Measurements from ENCODE around the gene PTPRS. TPM values are rescaled to one million over a fixed set of nuclear protein-coding genes. Genes with fewer than 3 reads are reported as not detected.

The PTPRS gene
- total and polyA plus RNA-seq, 2 donors (not counting 3 experiments of a cell fraction or from before 2014, with no cell fraction given): 10.1 to 16.1 TPM

- no TSS peak for BruUV-seq (replicated peaks)
- Histone ChIP-seq H3K4me1 (ENCODE audit: control insufficient read depth, extremely low read depth, insufficient read depth, low read length) (no peaks in the 10 kb centered on the region), H4K20me1 (replicated peaks; ENCODE audit: control insufficient read depth, extremely low read depth, insufficient read depth, low read length) (no peaks in the 10 kb centered on the region), H2AFZ (ENCODE audit: low read depth, low read length) (no peak overlapping the region), H3K4me3 (replicated peaks in 1 of 3; ENCODE audit: insufficient read depth in 1 of 3, low read depth in 1 of 3, low read length in 3 of 3) (no peak overlapping the region), H3K79me2 (ENCODE audit: control insufficient read depth, insufficient read depth, low read length) (no peaks in the 10 kb centered on the region), H3K4me2 (ENCODE audit: insufficient read depth, low read length) (no peak overlapping the region), H3K9me3 (replicated peaks; ENCODE audit: control insufficient read depth, insufficient read depth, low read length) (no peaks in the 10 kb centered on the region), H3K36me3 (ENCODE audit: control insufficient read depth in 2 of 2, extremely low read depth in 1 of 2, insufficient read depth in 2 of 2, low read length in 2 of 2) (no peaks in the 10 kb centered on the region), H3K27me3 (ENCODE audit: control insufficient read depth in 2 of 2, insufficient read depth in 2 of 2, low read length in 2 of 2) (no peaks in the 10 kb centered on the region), H3K9ac (replicated peaks; ENCODE audit: extremely low read depth, insufficient read depth, low read length) (no peak overlapping the region), H3K27ac (ENCODE audit: insufficient read depth, low read depth, low read length) (no peak overlapping the region), H3K9me1 (replicated peaks; ENCODE audit: control insufficient read depth, extremely low read depth, insufficient read depth, low read length) (no peaks in the 10 kb centered on the region)
- CTCF ChIA-PET: no interaction called here
- no peak for DNase-seq (ENCODE audit: low read depth, low spot score)
- POLR2A ChIA-PET: no interaction called here
- intact Hi-C loops (cut with micrococcal nuclease) (no loop called here), dilution Hi-C loops (cut with MboI; ENCODE audit: extremely low pct_ligation_motif_present, low sequenced_read_pairs) (no loop called here)
- no peak for TF ChIP-seq GATA2 (IDR thresholded peaks at IDR 0.05; ENCODE audit: insufficient read depth, insufficient read length, low read depth, low read length)
- TF ChIP-seq EZH2 (IDR thresholded peaks at IDR 0.05; ENCODE audit: borderline replicate concordance, low read depth, low read length, severe bottlenecking): no peak
- TF ChIP-seq MAX (IDR thresholded peaks at IDR 0.05; ENCODE audit: insufficient read depth, insufficient read length): no peak
- TF ChIP-seq MYC (IDR thresholded peaks at IDR 0.05; ENCODE audit: low read depth, low read length): no peak
- TF ChIP-seq CTCF (IDR thresholded peaks at IDR 0.05; ENCODE audit: extremely low read depth in 1 of 2, insufficient read depth in 1 of 2, low read depth in 1 of 2, low read length in 2 of 2): no peak
- TF ChIP-seq POLR2A (IDR thresholded peaks at IDR 0.05; ENCODE audit: low read depth, low read length): no peak
- TF ChIP-seq FOS (IDR thresholded peaks at IDR 0.05; ENCODE audit: borderline replicate concordance, insufficient read depth, low read length): no peak
- TF ChIP-seq JUN (IDR thresholded peaks at IDR 0.05; ENCODE audit: borderline replicate concordance, insufficient read depth, insufficient read length, low read depth): no peak
- no peak for TF ChIP-seq POLR2AphosphoS5 (IDR thresholded peaks at IDR 0.05; ENCODE audit: insufficient read depth, low read depth, low read length)
- FAIRE-seq: no peak
These were observed 25.7 kb downstream of the PTPRS start for GRCh38 chr19:5314907-5315298.

Data from endothelial cell of umbilical vein (primary cell).